H1 (cell line): ENCODE results near the gene ISY1. TPM values are rescaled to one million over a fixed set of nuclear protein-coding genes. Genes with fewer than 3 reads are reported as not detected.
A peak's percentile ranks its signal among the peaks of the same experiment; 100 is the strongest.
"Not testable (repeated sequence)": the region's sequence is repeated elsewhere in the genome, so short reads cannot be mapped to it uniquely, and the experiment has no call there.

ENCODE experiments used
- CTCF ChIA-PET: fragments of 300-600 bp; sonication (Branson Sonifier 250); formaldehyde crosslinking; loops from one replicate; lab custom pipeline; 2021; ENCODE audit not compliant: partially characterized antibody; lab: Charles Lee
- POLR2A ChIA-PET: fragments of 300-600 bp; sonication (Branson Sonifier 250); formaldehyde crosslinking; loops from one replicate; lab custom pipeline; 2021; ENCODE audit warnings: inconsistent platforms; ENCODE audit not compliant: partially characterized antibody; lab: Charles Lee
- DNase-seq, 2 experiments: peaks; one replicate each; pipeline versions ENCODE4 v3.0.0 to v3.0.0-alpha.2; 2010 to 2022; ENCODE audit warnings: low spot score in 2 of 2, low read depth in 1 of 2, mixed read lengths in 1 of 2
- FAIRE-seq: peaks from 2 replicates; lab custom pipeline; 2011; peaks lifted over from hg19 to GRCh38; lab: Jason Lieb, UNC
- H2AFZ ChIP-seq: 2 replicates; pipeline ENCODE4 v1.8.1; 2012; ENCODE audit warnings: low read length, inconsistent platforms
- H2AK5ac ChIP-seq: 2 replicates; pipeline ENCODE4 v1.6.1; 2013; ENCODE audit warnings: low read depth, low read length
- H2BK120ac ChIP-seq: replicated peaks from 2 replicates; pipeline ENCODE3; 2013; ENCODE audit warnings: low read depth, low read length, inconsistent platforms
- H2BK12ac ChIP-seq: 2 replicates; pipeline ENCODE4 v1.6.1; 2013; ENCODE audit warnings: low read depth, low read length
- H2BK15ac ChIP-seq: 2 replicates; pipeline ENCODE4 v1.6.1; 2013; ENCODE audit warnings: low read length
- H2BK20ac ChIP-seq: 2 replicates; pipeline ENCODE4 v1.6.1; 2013; ENCODE audit warnings: low read length
- H2BK5ac ChIP-seq: 2 replicates; pipeline ENCODE4 v1.6.1; 2013; ENCODE audit warnings: low read depth, low read length
- H3K14ac ChIP-seq: 2 replicates; pipeline ENCODE4 v1.6.1; 2013; ENCODE audit warnings: inconsistent platforms; ENCODE audit not compliant: insufficient read length
- H3K18ac ChIP-seq: 2 replicates; pipeline ENCODE4 v1.6.1; 2013; ENCODE audit warnings: low read length; ENCODE audit errors: extremely low read depth
- H3K23ac ChIP-seq: 2 replicates; pipeline ENCODE4 v1.6.1; 2013; ENCODE audit warnings: inconsistent platforms; ENCODE audit not compliant: insufficient read length
- H3K23me2 ChIP-seq: 2 replicates; pipeline ENCODE4 v1.6.1; 2013; ENCODE audit warnings: low read depth, low read length
- H3K27ac ChIP-seq: 2 replicates; pipeline ENCODE4 v1.6.1; 2011; ENCODE audit warnings: low read depth, low read length, inconsistent platforms
- H3K27me3 ChIP-seq, 4 experiments: replicated peaks in 1 of 4; 1 replicate in 1 of 4; 2 replicates in 3 of 4; pipeline versions ENCODE4 v1.6.1 to v1.8.1; 2011 to 2013; ENCODE audit warnings: low read length in 3 of 4, mild to moderate bottlenecking in 3 of 4, inconsistent platforms in 2 of 4, mixed read lengths in 2 of 4, moderate library complexity in 1 of 4; ENCODE audit not compliant: control insufficient read depth in 3 of 4, insufficient read depth in 3 of 4; ENCODE audit errors: extremely low read depth in 1 of 4
- H3K36me3 ChIP-seq, 4 experiments: 2 replicates each; pipeline versions ENCODE4 v1.6.1 to v1.8.1; 2011 to 2013; ENCODE audit warnings: mild to moderate bottlenecking in 4 of 4, low read length in 3 of 4, moderate library complexity in 2 of 4, control low read depth in 1 of 4, inconsistent platforms in 1 of 4; ENCODE audit not compliant: insufficient read depth in 4 of 4, control insufficient read depth in 2 of 4
- H3K4ac ChIP-seq: replicated peaks from 2 replicates; pipeline ENCODE3; 2013; ENCODE audit warnings: low read length, low read depth, mixed read lengths, inconsistent platforms; ENCODE audit not compliant: insufficient read length
- H3K4me1 ChIP-seq, 4 experiments: replicated peaks in 1 of 4; 1 replicate in 1 of 4; 2 replicates in 3 of 4; pipeline versions ENCODE4 v1.6.1 to v1.8.1; 2011 to 2013; ENCODE audit warnings: low read length in 3 of 4, inconsistent platforms in 2 of 4, mixed read lengths in 1 of 4; ENCODE audit not compliant: insufficient read depth in 4 of 4, control insufficient read depth in 3 of 4
- H3K4me2 ChIP-seq, 2 experiments: 2 replicates each; pipeline versions ENCODE4 v1.6.1 to v1.8.1; 2011 to 2013; ENCODE audit warnings: low read depth in 2 of 2, low read length in 2 of 2, control low read depth in 1 of 2, inconsistent platforms in 1 of 2, mild to moderate bottlenecking in 1 of 2; ENCODE audit not compliant: insufficient read depth in 1 of 2
- H3K4me3 ChIP-seq, 4 experiments: fragments of 200-600, 300-600 bp in 1 of 4; sonication (generic), shearing (Covaris generic), sonication (Bioruptor Twin) in 1 of 4; 2 replicates each; pipeline versions ENCODE4 v1.5.1 to v1.8.1; 2011 to 2016; ENCODE audit warnings: low read length in 4 of 4, low read depth in 3 of 4, control low read depth in 2 of 4, inconsistent platforms in 2 of 4, mild to moderate bottlenecking in 2 of 4, mixed read lengths in 1 of 4, moderate library complexity in 1 of 4; ENCODE audit not compliant: insufficient read depth in 2 of 4; ENCODE audit errors: extremely low read depth in 1 of 4
- H3K56ac ChIP-seq: replicated peaks from 2 replicates; pipeline ENCODE3; 2013; ENCODE audit warnings: low read depth, mild to moderate bottlenecking, mixed read lengths, low read length, inconsistent platforms; ENCODE audit not compliant: insufficient read length
- H3K79me1 ChIP-seq: 2 replicates; pipeline ENCODE4 v1.6.1; 2013; ENCODE audit warnings: low read depth, low read length, control low read depth
- H3K79me2 ChIP-seq, 2 experiments: 2 replicates each; pipeline versions ENCODE4 v1.6.1 to v1.8.1; 2012 to 2013; ENCODE audit warnings: low read length in 2 of 2, mild to moderate bottlenecking in 2 of 2, inconsistent platforms in 1 of 2; ENCODE audit not compliant: insufficient read depth in 2 of 2, control insufficient read depth in 1 of 2
- H3K9ac ChIP-seq, 4 experiments: replicated peaks in 1 of 4; 1 replicate in 1 of 4; 2 replicates in 3 of 4; pipeline versions ENCODE4 v1.6.1 to v1.8.1; 2011 to 2013; ENCODE audit warnings: low read depth in 3 of 4, low read length in 3 of 4, control low read depth in 2 of 4, mild to moderate bottlenecking in 2 of 4, moderate library complexity in 2 of 4, inconsistent platforms in 1 of 4; ENCODE audit errors: extremely low read depth in 1 of 4
- H3K9me3 ChIP-seq, 2 experiments: 2 replicates each; pipeline versions ENCODE4 v1.6.1 to v1.8.1; 2012 to 2013; ENCODE audit warnings: mild to moderate bottlenecking in 2 of 2, moderate library complexity in 2 of 2, control low read depth in 1 of 2, inconsistent platforms in 1 of 2, low read depth in 1 of 2, low read length in 1 of 2, mixed read lengths in 1 of 2; ENCODE audit not compliant: insufficient read depth in 2 of 2
- H4K20me1 ChIP-seq, 2 experiments: replicated peaks in 1 of 2; 2 replicates each; pipeline versions ENCODE3 to v1.8.1; 2011 to 2013; ENCODE audit warnings: inconsistent platforms in 2 of 2, low read length in 2 of 2, mild to moderate bottlenecking in 1 of 2; ENCODE audit not compliant: insufficient read depth in 2 of 2, control insufficient read depth in 1 of 2
- H4K5ac ChIP-seq: 2 replicates; pipeline ENCODE4 v1.6.1; 2013; ENCODE audit warnings: low read length, low read depth, mixed read lengths, inconsistent platforms; ENCODE audit not compliant: insufficient read length
- H4K8ac ChIP-seq: 2 replicates; pipeline ENCODE4 v1.8.0; 2013; ENCODE audit warnings: mild to moderate bottlenecking, moderate library complexity, low read length, inconsistent platforms; ENCODE audit not compliant: insufficient read depth; ENCODE audit errors: extremely low read depth
- H4K91ac ChIP-seq: replicated peaks from 2 replicates; pipeline ENCODE3; 2013; ENCODE audit warnings: low read length, mixed read lengths, inconsistent platforms; ENCODE audit not compliant: insufficient read length
- RAD21 ChIP-seq, 2 experiments: IDR thresholded peaks in 1 of 2; conservative IDR thresholded peaks in 1 of 2; 2 replicates each; pipeline ENCODE4 v1.6.1; 2011; ENCODE audit warnings: low read depth in 2 of 2, low read length in 2 of 2, improper control_type of control experiment in 1 of 2, inconsistent platforms in 1 of 2, mild to moderate bottlenecking in 1 of 2, moderate library complexity in 1 of 2
- WGBS, 2 experiments: shearing (Covaris generic) in 1 of 2; methylation state at CpG; one replicate each; pipeline versions ENCODE4 v1.1.6 to v1.1.7; 2013 to 2015; ENCODE audit warnings: low lambda C conversion rate in 2 of 2, mixed read lengths in 2 of 2, inconsistent platforms in 1 of 2, low coverage in 1 of 2, missing lambda C conversion rate in 1 of 2; ENCODE audit not compliant: insufficient replicate concordance in 2 of 2, insufficient coverage in 1 of 2, insufficient read length in 1 of 2; ENCODE audit errors: extremely low coverage in 1 of 2, missing lambda C conversion rate in 1 of 2; 5-methylcytosine and 5-hydroxymethylcytosine counted together
- polyA plus RNA-seq, 7 experiments: library from polyadenylated mRNA; depleted of rRNA in 3 of 7; stranded (reverse) in 5 of 7; unstranded in 2 of 7; fragments of >200 nt in 5 of 7; fragments of 200-250 nt in 2 of 7; gene quantifications; 1 replicate in 5 of 7; 2 replicates in 1 of 7; 4 replicates in 1 of 7; pipeline versions ENCODE4 v1.2.1 to v1.2.3, GENCODE V29; 2011 to 2013; ENCODE audit warnings: missing spikeins in 2 of 7, mixed read lengths in 2 of 7
- total RNA-seq: library from RNA; stranded (reverse); fragmentation: NEBNext Ultra II Directional; extraction: Animal tissue kit (Norgen Biotek cat#: 25700); gene quantifications from 2 replicates; pipeline ENCODE4 v1.2.1, GENCODE V29; 2021

The ISY1 gene
- total and polyA plus RNA-seq, 2 of the 8 experiments (the other 6 are each of a cell fraction or from before 2014, with no cell fraction given) = 16.6 to 38.7 TPM

DNA sequence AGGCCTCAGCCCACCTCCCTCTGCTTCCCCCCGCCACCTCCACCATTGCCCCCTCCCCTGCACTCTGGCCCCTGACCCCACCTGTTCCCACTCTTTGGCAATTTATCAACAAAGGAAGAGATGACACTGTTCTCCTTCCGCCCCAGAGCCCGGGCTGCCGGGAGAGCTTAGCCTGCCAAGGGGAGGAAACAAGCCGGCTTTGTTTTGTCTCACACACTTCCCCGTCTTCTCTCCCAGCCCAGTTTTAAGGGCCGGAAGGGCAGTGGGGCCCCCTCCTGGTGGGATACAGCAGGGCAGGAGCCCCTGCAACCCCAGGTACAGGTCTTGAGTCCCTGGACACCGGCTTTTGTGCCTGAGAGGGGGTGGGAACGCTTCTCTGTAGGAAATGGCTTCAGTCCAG is 73.0 kb downstream of the ISY1 start:
- peak in 1 of 2 experiments; percentile 63 for DNase-seq
- H3K36me3 ChIP-seq, H2BK15ac ChIP-seq, H2BK5ac ChIP-seq, H3K18ac ChIP-seq, H3K14ac ChIP-seq, H3K9ac ChIP-seq, H3K4me3 ChIP-seq, H2BK120ac ChIP-seq, H3K56ac ChIP-seq, H3K79me2 ChIP-seq, H3K4me1 ChIP-seq, H3K27me3 ChIP-seq, H2BK12ac ChIP-seq, H3K9me3 ChIP-seq, H4K8ac ChIP-seq, H3K27ac ChIP-seq, H3K23ac ChIP-seq, H3K4me2 ChIP-seq, H4K20me1 ChIP-seq, H3K23me2 ChIP-seq, H4K91ac ChIP-seq, H3K4ac ChIP-seq, H4K5ac ChIP-seq, H2BK20ac ChIP-seq, H2AFZ ChIP-seq, H2AK5ac ChIP-seq, H3K79me1 ChIP-seq: not testable (repeated sequence)
- ChIA-PET CTCF (interaction anchor here (3.2 to 4.0 kb wide), 2 partner anchors 35 to 117 kb away, joined by 18 to 38 read pairs; no protein-coding TSS in a partner anchor), POLR2A (interaction anchor here (1.0 to 1.1 kb wide), 3 partner anchors 8 to 139 kb away, joined by 3 to 4 read pairs (median 3); no protein-coding TSS in a partner anchor)
- WGBS, 2 experiments = 8% methylated on average over 2 of the region's 9 CpGs; no CpG with 5 or more reads in 1 of the 2 experiments
- FAIRE-seq = peak; percentile 99
- TF ChIP-seq RAD21 (IDR thresholded peaks at IDR 0.05 in 1 of 2, conservative IDR thresholded peaks at IDR 0.05 in 1 of 2; ENCODE audit: low read depth in 2 of 2, low read length in 2 of 2) = 0 out of 4 replicates have a peak, but pooled peaks of 1 of the 2 experiments have one; percentile 5
